Liver (tissue), 9 donors: Measurements from ENCODE around the gene MICAL3. TPM values are rescaled to one million over a fixed set of nuclear protein-coding genes. Genes with fewer than 3 reads are reported as not detected.

Experiments used
- DNase-seq: peaks from one replicate; pipeline ENCODE4 v3.0.0-alpha.2; 2017; ENCODE audit warnings: low spot score
- H3K27ac ChIP-seq, 2 donors: one replicate each; pipeline ENCODE4 v1.7.0; 2013; ENCODE audit warnings: inconsistent platforms in 2 of 2, low read length in 2 of 2, control low read depth in 1 of 2, low read depth in 1 of 2, mild to moderate bottlenecking in 1 of 2
- H3K27me3 ChIP-seq, 4 donors: one replicate each; pipeline versions ENCODE4 v1.6.1 to v1.7.0; 2013; ENCODE audit warnings: low read length in 3 of 4, inconsistent platforms in 1 of 4, mild to moderate bottlenecking in 1 of 4, moderate library complexity in 1 of 4; ENCODE audit not compliant: control insufficient read depth in 4 of 4, insufficient read depth in 4 of 4
- H3K36me3 ChIP-seq, 4 donors: one replicate each; pipeline versions ENCODE4 v1.6.1 to v1.7.0; 2013; ENCODE audit warnings: low read length in 3 of 4, mild to moderate bottlenecking in 3 of 4, low read depth in 1 of 4, moderate library complexity in 1 of 4; ENCODE audit not compliant: control insufficient read depth in 4 of 4, insufficient read depth in 3 of 4
- H3K4me1 ChIP-seq, 4 donors: one replicate each; pipeline versions ENCODE4 v1.6.1 to v1.7.0; 2013; ENCODE audit warnings: low read length in 3 of 4, mild to moderate bottlenecking in 3 of 4, moderate library complexity in 1 of 4; ENCODE audit not compliant: control insufficient read depth in 4 of 4, insufficient read depth in 4 of 4
- H3K4me3 ChIP-seq, 3 donors: one replicate each; pipeline versions ENCODE4 v1.6.1 to v1.7.0; 2013; ENCODE audit warnings: low read length in 3 of 3, control low read depth in 1 of 3, low read depth in 1 of 3, mild to moderate bottlenecking in 1 of 3
- H3K9ac ChIP-seq, 2 donors: one replicate each; pipeline ENCODE4 v1.7.0; 2013; ENCODE audit warnings: low read length in 2 of 2, mild to moderate bottlenecking in 2 of 2, moderate library complexity in 2 of 2, control low read depth in 1 of 2, low read depth in 1 of 2
- H3K9me3 ChIP-seq, 4 donors: one replicate each; pipeline versions ENCODE4 v1.6.1 to v1.7.0; 2013; ENCODE audit warnings: low read length in 3 of 4; ENCODE audit not compliant: control insufficient read depth in 4 of 4
- ATF3 ChIP-seq: IDR thresholded peaks from 2 replicates; pipeline ENCODE4 v1.6.1; 2016; ENCODE audit warnings: antibody characterized with exemption
- EGR1 ChIP-seq, 2 donors: IDR thresholded peaks; 2 replicates each; pipeline ENCODE4 v1.6.1; 2016 to 2018; ENCODE audit warnings: antibody characterized with exemption in 2 of 2, low read depth in 2 of 2
- FOXA1 ChIP-seq: IDR thresholded peaks from 2 replicates; pipeline ENCODE4 v1.6.1; 2016; ENCODE audit warnings: antibody characterized with exemption
- FOXA2 ChIP-seq: IDR thresholded peaks from 2 replicates; pipeline ENCODE4 v1.6.1; 2016; ENCODE audit warnings: antibody characterized with exemption
- GABPA ChIP-seq, 2 donors: IDR thresholded peaks in 1 of 2; conservative IDR thresholded peaks in 1 of 2; 2 replicates each; pipeline ENCODE4 v1.6.1; 2016; ENCODE audit warnings: antibody characterized with exemption in 2 of 2, mild to moderate bottlenecking in 1 of 2, moderate library complexity in 1 of 2
- HNF4A ChIP-seq, 2 donors: conservative IDR thresholded peaks; 2 replicates each; pipeline ENCODE4 v1.6.1; 2016; ENCODE audit warnings: antibody characterized with exemption in 2 of 2, mild to moderate bottlenecking in 2 of 2
- HNF4G ChIP-seq: IDR thresholded peaks from 2 replicates; pipeline ENCODE4 v1.6.1; 2016; ENCODE audit warnings: antibody characterized with exemption
- JUND ChIP-seq, 2 donors: IDR thresholded peaks; 2 replicates each; pipeline ENCODE4 v1.6.1; 2016; ENCODE audit warnings: antibody characterized with exemption in 2 of 2
- MAX ChIP-seq: IDR thresholded peaks from 2 replicates; pipeline ENCODE4 v1.6.1; 2016; ENCODE audit warnings: antibody characterized with exemption
- NR2F2 ChIP-seq: IDR thresholded peaks from 2 replicates; pipeline ENCODE4 v1.6.1; 2016; ENCODE audit warnings: antibody characterized with exemption
- RAD21 ChIP-seq, 2 donors: IDR thresholded peaks; 2 replicates each; pipeline ENCODE4 v1.6.1; 2016; ENCODE audit warnings: antibody characterized with exemption in 2 of 2, mild to moderate bottlenecking in 2 of 2
- RXRA ChIP-seq, 2 donors: IDR thresholded peaks; 2 replicates each; pipeline ENCODE4 v1.6.1; 2017 to 2018; ENCODE audit warnings: antibody characterized with exemption in 2 of 2, mild to moderate bottlenecking in 1 of 2
- SP1 ChIP-seq: IDR thresholded peaks from 2 replicates; pipeline ENCODE4 v1.6.1; 2018; ENCODE audit warnings: antibody characterized with exemption, mild to moderate bottlenecking
- TAF1 ChIP-seq: conservative IDR thresholded peaks from 2 replicates; pipeline ENCODE4 v1.6.1; 2016; ENCODE audit warnings: antibody characterized with exemption, mild to moderate bottlenecking
- YY1 ChIP-seq: IDR thresholded peaks from 2 replicates; pipeline ENCODE4 v1.6.1; 2016; ENCODE audit warnings: antibody characterized with exemption, mild to moderate bottlenecking
- ZBTB33 ChIP-seq: IDR thresholded peaks from 2 replicates; pipeline ENCODE4 v1.6.1; 2016; ENCODE audit warnings: antibody characterized with exemption
- WGBS: extraction: QIAGEN DNeasy Blood & Tissue Kit; methylation state at CpG from one replicate; pipeline ENCODE4 v1.1.7; 2013; 5-methylcytosine and 5-hydroxymethylcytosine counted together
- polyA plus RNA-seq, 2 donors: library from polyadenylated mRNA; stranded (reverse) in 1 of 2; unstranded in 1 of 2; fragments of 200-250 nt in 1 of 2; fragments of >200 nt in 1 of 2; fragmentation: Nextera tagmentation in 1 of 2; extraction: Ambion mirVana in 1 of 2; gene quantifications; one replicate each; pipeline versions ENCODE4 v1.2.1 to v1.2.3, GENCODE V29; 2013 to 2015
- total RNA-seq, 2 donors: library from RNA; depleted of rRNA; stranded (reverse); fragments of >200 nt; gene quantifications; one replicate each; pipeline ENCODE4 v1.2.3, GENCODE V29; 2014
- TF ChIP-seq, protein P1 (sequence below): fragments of 150-350 bp; IDR thresholded peaks from 2 replicates; pipeline ENCODE4 v1.5.1; 2017; ENCODE audit warnings: improper control_type of control experiment, low read depth, low read length; ENCODE audit not compliant: missing input control
- TF ChIP-seq, protein P2 (sequence below): IDR thresholded peaks from 2 replicates; pipeline ENCODE4 v1.6.1; 2016; ENCODE audit warnings: antibody characterized with exemption, mild to moderate bottlenecking
- donor health status: healthy.
- donor health status: healthy.
- donor health status: healthy.
- donor health status: healthy.
- donor health status: healthy.

The MICAL3 gene
- total and polyA plus RNA-seq, 4 donors: 6.4 to 38.4 (median 23.4) TPM

DNA sequence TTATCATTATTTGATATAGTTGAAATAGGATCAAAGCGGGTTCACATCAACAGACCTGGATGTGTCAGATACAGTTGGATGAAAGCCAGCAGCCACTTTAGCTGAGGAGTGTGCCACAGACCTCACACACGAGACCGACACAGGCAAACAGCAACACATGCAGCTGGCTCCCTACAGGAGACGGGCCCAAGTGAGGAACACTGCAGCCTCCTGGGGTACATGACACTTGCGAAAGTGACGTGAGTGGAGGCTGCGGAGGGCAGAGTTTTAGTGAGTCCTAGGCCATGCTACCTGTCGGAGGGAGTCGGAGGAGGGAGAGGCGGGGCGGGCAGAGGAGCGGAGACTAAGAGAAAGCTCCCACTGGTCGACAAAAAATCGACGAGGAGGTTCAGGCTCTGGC, 149.2 kb downstream of the MICAL3 start:
- Histone ChIP-seq H3K9me3 (no peaks in the 10 kb centered on the region), H3K27ac (no peak overlapping the region), H3K4me3 (no peak overlapping the region), H3K36me3 (peaks cover 5 to 39% (median 27%) of the 10 kb centered on the region in 4 donors), H3K9ac (no peak overlapping the region), H3K4me1 (peaks cover 0 to 14% (median 9%) of the 10 kb centered on the region in 4 donors), H3K27me3 (no peaks in the 10 kb centered on the region)
- TF ChIP-seq JUND (IDR thresholded peaks at IDR 0.05) (no peak), HNF4A (conservative IDR thresholded peaks at IDR 0.05) (no peak)
- TF ChIP-seq, protein P1, sequence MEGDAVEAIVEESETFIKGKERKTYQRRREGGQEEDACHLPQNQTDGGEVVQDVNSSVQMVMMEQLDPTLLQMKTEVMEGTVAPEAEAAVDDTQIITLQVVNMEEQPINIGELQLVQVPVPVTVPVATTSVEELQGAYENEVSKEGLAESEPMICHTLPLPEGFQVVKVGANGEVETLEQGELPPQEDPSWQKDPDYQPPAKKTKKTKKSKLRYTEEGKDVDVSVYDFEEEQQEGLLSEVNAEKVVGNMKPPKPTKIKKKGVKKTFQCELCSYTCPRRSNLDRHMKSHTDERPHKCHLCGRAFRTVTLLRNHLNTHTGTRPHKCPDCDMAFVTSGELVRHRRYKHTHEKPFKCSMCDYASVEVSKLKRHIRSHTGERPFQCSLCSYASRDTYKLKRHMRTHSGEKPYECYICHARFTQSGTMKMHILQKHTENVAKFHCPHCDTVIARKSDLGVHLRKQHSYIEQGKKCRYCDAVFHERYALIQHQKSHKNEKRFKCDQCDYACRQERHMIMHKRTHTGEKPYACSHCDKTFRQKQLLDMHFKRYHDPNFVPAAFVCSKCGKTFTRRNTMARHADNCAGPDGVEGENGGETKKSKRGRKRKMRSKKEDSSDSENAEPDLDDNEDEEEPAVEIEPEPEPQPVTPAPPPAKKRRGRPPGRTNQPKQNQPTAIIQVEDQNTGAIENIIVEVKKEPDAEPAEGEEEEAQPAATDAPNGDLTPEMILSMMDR: no peak
- WGBS: 97% methylated on average over 15 of the region's 15 CpGs
- no peak for DNase-seq

GRCh38 chr22:17874231-17874905, 150.0 kb downstream of the MICAL3 start:
- WGBS: 96% methylated on average over 15 of the region's 15 CpGs
- H3K27ac ChIP-seq: no peak overlapping the region
- H3K4me1 ChIP-seq: peaks cover 0 to 6% (median 2%) of the 10 kb centered on the region in 4 donors
- peaks cover 5 to 46% (median 26%) of the 10 kb centered on the region in 4 donors for H3K36me3 ChIP-seq
- TF ChIP-seq TAF1: no peak
- no peak for TF ChIP-seq NR2F2
- no peak for TF ChIP-seq EGR1 (IDR thresholded peaks at IDR 0.05; ENCODE audit: low read depth in 2 of 2)
- TF ChIP-seq RXRA (IDR thresholded peaks at IDR 0.05): no peak
- TF ChIP-seq, protein P2, sequence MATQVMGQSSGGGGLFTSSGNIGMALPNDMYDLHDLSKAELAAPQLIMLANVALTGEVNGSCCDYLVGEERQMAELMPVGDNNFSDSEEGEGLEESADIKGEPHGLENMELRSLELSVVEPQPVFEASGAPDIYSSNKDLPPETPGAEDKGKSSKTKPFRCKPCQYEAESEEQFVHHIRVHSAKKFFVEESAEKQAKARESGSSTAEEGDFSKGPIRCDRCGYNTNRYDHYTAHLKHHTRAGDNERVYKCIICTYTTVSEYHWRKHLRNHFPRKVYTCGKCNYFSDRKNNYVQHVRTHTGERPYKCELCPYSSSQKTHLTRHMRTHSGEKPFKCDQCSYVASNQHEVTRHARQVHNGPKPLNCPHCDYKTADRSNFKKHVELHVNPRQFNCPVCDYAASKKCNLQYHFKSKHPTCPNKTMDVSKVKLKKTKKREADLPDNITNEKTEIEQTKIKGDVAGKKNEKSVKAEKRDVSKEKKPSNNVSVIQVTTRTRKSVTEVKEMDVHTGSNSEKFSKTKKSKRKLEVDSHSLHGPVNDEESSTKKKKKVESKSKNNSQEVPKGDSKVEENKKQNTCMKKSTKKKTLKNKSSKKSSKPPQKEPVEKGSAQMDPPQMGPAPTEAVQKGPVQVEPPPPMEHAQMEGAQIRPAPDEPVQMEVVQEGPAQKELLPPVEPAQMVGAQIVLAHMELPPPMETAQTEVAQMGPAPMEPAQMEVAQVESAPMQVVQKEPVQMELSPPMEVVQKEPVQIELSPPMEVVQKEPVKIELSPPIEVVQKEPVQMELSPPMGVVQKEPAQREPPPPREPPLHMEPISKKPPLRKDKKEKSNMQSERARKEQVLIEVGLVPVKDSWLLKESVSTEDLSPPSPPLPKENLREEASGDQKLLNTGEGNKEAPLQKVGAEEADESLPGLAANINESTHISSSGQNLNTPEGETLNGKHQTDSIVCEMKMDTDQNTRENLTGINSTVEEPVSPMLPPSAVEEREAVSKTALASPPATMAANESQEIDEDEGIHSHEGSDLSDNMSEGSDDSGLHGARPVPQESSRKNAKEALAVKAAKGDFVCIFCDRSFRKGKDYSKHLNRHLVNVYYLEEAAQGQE: no peak
- no peak for TF ChIP-seq FOXA1
- no peak for TF ChIP-seq SP1
- TF ChIP-seq RAD21 (IDR thresholded peaks at IDR 0.05): no peak
- no peak for TF ChIP-seq ZBTB33
- TF ChIP-seq ATF3: no peak
- TF ChIP-seq, protein P1: no peak
- no peak for TF ChIP-seq YY1
- no peak for TF ChIP-seq HNF4G
- no peak for TF ChIP-seq JUND (IDR thresholded peaks at IDR 0.05)
- no peak for TF ChIP-seq HNF4A (conservative IDR thresholded peaks at IDR 0.05)
- no peak for TF ChIP-seq FOXA2
- TF ChIP-seq GABPA (IDR thresholded peaks at IDR 0.05 in 1 of 2, conservative IDR thresholded peaks at IDR 0.05 in 1 of 2): no peak
- no peak for TF ChIP-seq MAX
- H3K27me3 ChIP-seq: no peaks in the 10 kb centered on the region
- no peaks in the 10 kb centered on the region for H3K9me3 ChIP-seq
- no peak overlapping the region for H3K9ac ChIP-seq
- DNase-seq: no peak
- H3K4me3 ChIP-seq: no peak overlapping the region
